ENCODE measurements around the gene DNAJA2. TPM values are rescaled to one million over a fixed set of nuclear protein-coding genes. Genes with fewer than 3 reads are reported as not detected.
A peak's percentile ranks its signal among the peaks of the same experiment; 100 is the strongest.

Gene DNAJA2
- polyA plus RNA-seq, 1 experiment = 8.3 TPM

DNA sequence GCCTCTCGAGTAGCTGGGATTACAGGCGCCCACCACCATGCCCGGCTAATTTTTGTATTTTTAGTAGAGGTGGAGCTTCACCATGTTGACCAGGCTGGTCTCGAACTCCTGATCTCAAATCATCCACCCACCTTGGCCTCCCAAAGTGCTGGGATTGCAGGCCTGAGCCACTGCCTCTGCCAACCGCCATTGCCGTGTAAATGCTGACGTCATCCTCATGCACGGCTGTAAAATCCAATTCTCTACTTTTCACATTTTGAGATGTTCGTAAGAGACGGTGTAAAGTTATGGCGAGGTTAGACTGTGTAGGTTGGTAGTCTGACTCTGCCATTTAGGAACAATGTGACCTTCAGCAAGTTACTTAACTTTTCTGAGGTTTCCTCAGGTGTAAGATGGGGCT, 1.7 kb upstream of the DNAJA2 start:
- ChIA-PET POLR2A (no interaction called here), CTCF (interaction anchor here (0.6 kb wide), 1 partner anchor 62 kb away, joined by 3 read pairs; no protein-coding TSS in a partner anchor)
- TF ChIP-seq, protein P1, sequence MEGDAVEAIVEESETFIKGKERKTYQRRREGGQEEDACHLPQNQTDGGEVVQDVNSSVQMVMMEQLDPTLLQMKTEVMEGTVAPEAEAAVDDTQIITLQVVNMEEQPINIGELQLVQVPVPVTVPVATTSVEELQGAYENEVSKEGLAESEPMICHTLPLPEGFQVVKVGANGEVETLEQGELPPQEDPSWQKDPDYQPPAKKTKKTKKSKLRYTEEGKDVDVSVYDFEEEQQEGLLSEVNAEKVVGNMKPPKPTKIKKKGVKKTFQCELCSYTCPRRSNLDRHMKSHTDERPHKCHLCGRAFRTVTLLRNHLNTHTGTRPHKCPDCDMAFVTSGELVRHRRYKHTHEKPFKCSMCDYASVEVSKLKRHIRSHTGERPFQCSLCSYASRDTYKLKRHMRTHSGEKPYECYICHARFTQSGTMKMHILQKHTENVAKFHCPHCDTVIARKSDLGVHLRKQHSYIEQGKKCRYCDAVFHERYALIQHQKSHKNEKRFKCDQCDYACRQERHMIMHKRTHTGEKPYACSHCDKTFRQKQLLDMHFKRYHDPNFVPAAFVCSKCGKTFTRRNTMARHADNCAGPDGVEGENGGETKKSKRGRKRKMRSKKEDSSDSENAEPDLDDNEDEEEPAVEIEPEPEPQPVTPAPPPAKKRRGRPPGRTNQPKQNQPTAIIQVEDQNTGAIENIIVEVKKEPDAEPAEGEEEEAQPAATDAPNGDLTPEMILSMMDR (IDR thresholded peaks at IDR 0.05; ENCODE audit: insufficient read depth, low read depth, low read length) = no peak
- Histone ChIP-seq H3K4me3 (ENCODE audit: low read depth, low read length) (no peak overlapping the region), H3K27me3 (ENCODE audit: control insufficient read depth, insufficient read depth, low read length) (no peaks in the 10 kb centered on the region), H3K36me3 (ENCODE audit: control insufficient read depth, insufficient read depth, low read length) (peaks cover 4% of the 10 kb centered on the region; the same call in 1 of the 2 replicates)
- DNase-seq (ENCODE audit: low read depth) = no peak

DNA sequence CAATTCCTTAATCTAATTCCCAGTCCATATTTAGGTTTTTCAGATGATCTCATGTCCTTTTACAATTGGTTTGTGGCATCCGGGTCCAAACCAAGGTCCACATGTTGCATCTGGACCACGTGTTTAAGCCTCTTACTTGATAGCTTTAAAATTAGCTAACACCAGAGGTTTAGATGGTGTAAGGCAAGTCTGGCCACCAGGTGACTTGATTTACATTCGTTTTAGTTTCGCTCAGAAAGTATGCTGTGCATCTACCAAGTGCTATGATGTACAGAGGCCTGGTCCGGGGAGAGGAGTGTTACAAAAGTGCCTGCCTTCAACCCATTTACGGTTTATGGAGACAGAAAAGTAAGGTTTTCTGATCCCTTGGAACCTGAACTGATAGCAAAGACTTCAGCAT, 878 bp upstream of the DNAJA2 start:
- DNase-seq (ENCODE audit: low read depth) = no peak
- TF ChIP-seq, protein P1 (IDR thresholded peaks at IDR 0.05; ENCODE audit: insufficient read depth, low read depth, low read length) = 0 out of 2 replicates have a peak, but pooled peaks have one; percentile 4
- Histone ChIP-seq H3K4me3 (ENCODE audit: low read depth, low read length) (no peak overlapping the region), H3K27me3 (ENCODE audit: control insufficient read depth, insufficient read depth, low read length) (no peaks in the 10 kb centered on the region), H3K36me3 (ENCODE audit: control insufficient read depth, insufficient read depth, low read length) (peaks cover 6% of the 10 kb centered on the region)
- ChIA-PET CTCF (interaction anchor here (0.6 kb wide), 1 partner anchor 62 kb away, joined by 3 read pairs; no protein-coding TSS in a partner anchor), POLR2A (interaction anchor here (0.6 kb wide), 1 partner anchor 9 kb away, joined by 8 read pairs; no protein-coding TSS in a partner anchor)

DNA sequence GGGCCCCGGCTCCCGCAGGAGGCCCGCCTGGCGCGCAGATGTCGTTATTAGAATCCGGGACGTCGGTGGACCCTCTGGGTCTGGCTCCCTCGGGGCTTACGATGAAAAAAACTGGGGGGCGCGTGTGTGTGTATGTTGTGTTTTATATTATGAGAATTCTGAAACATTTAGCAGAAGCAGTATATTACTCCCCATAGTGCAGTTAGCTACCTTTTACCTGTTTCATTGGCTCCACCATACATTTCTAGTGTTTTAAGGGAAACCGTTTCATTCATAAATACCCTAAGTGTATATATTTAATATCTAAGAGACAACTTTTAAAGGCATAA, 486 bp upstream of the DNAJA2 start:
- Histone ChIP-seq H3K4me3 (ENCODE audit: low read depth, low read length) (peak overlapping the region; percentile 97), H3K36me3 (ENCODE audit: control insufficient read depth, insufficient read depth, low read length) (peaks cover 6% of the 10 kb centered on the region), H3K27me3 (ENCODE audit: control insufficient read depth, insufficient read depth, low read length) (no peaks in the 10 kb centered on the region)
- TF ChIP-seq, protein P1 (IDR thresholded peaks at IDR 0.05; ENCODE audit: insufficient read depth, low read depth, low read length) = no peak
- no peak for DNase-seq (ENCODE audit: low read depth)
- CTCF ChIA-PET = interaction anchor here (0.6 kb wide), 2 partner anchors 188 to 1713 kb away, joined by 3 read pairs; no protein-coding TSS in a partner anchor
- POLR2A ChIA-PET = interaction anchor here (0.6 kb wide), 1 partner anchor 9 kb away, joined by 8 read pairs; no protein-coding TSS in a partner anchor

DNA sequence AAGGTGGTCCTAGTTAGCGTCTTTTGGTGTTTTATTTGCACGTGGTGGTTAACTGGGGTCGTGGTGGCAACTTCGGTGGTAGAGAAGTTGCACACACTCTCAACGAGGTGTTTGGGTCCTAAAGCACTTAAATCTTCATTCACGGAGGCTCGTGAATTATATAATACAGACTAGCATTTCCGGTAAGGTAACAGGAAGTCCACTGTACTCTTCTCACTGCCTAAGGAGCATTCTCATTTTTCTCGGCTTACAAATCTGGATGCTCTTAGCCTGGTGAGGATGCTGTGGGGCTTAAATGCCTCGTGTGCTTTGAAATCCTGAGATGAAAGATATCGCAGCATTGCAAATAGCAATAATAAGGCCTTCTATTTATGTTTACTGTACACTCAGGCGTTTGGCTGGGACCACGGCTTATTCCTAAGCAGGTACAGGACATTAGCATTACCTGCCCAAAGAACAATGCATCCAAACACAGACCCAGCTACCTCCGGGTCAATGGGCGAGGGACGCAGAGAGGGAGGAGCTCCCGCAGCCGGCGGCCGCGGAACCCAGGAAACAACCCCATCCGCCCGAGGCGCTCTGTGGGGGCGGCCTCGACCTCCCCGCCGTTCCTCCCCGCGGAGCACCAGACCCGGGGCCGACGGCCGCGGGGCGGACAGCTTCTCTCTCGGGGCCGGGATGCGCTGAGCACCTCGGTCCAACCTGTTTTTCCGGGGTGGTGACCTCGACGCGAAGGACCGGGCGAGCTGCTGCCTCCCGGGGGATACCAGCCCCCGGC, 856 bp downstream of the DNAJA2 start:
- TF ChIP-seq, protein P1 (IDR thresholded peaks at IDR 0.05; ENCODE audit: insufficient read depth, low read depth, low read length) = no peak
- POLR2A ChIA-PET = no interaction called here
- Histone ChIP-seq H3K36me3 (ENCODE audit: control insufficient read depth, insufficient read depth, low read length) (peaks cover 7% of the 10 kb centered on the region), H3K27me3 (ENCODE audit: control insufficient read depth, insufficient read depth, low read length) (no peaks in the 10 kb centered on the region), H3K4me3 (ENCODE audit: low read depth, low read length) (peak overlapping the region; percentile 97)
- CTCF ChIA-PET = interaction anchor here (0.8 to 1.1 kb wide), 2 partner anchors 65 to 1192 kb away, joined by 3 to 4 read pairs; no protein-coding TSS in a partner anchor
- no peak for DNase-seq (ENCODE audit: low read depth)

DNA sequence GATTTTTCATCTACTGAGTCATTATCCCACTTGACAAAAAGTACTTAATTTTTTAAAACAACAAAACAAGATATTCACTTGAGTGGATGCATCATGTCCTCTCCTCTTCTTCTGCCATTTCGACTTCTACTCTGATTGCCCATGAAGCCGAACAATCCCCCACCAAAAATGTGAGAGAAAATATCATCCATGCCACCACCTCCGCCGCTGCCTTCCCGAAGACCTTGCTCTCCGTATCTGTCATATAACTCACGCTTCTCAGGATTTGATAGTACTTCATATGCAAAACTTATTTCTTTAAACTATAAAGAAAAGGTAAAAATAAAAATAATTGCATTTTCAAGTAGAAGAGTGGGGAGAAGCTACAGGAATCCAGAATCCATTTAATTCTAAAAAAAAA, 2.2 kb downstream of the DNAJA2 start:
- DNase-seq (ENCODE audit: low read depth) = no peak
- Histone ChIP-seq H3K4me3 (ENCODE audit: low read depth, low read length) (no peak overlapping the region), H3K36me3 (ENCODE audit: control insufficient read depth, insufficient read depth, low read length) (peaks cover 15% of the 10 kb centered on the region), H3K27me3 (ENCODE audit: control insufficient read depth, insufficient read depth, low read length) (no peaks in the 10 kb centered on the region)
- CTCF ChIA-PET = no interaction called here
- POLR2A ChIA-PET = no interaction called here
- TF ChIP-seq, protein P1 (IDR thresholded peaks at IDR 0.05; ENCODE audit: insufficient read depth, low read depth, low read length) = no peak
